HepG2 (cell line): ENCODE results near the gene RABIF. TPM values are rescaled to one million over a fixed set of nuclear protein-coding genes. Genes with fewer than 3 reads are reported as not detected.
A peak's percentile ranks its signal among the peaks of the same experiment; 100 is the strongest.

Source experiments
- ATF7-NPFF ChIP-seq: sonication (generic); formaldehyde crosslinking; IDR thresholded peaks from 2 replicates; pipeline ENCODE4 v1.8.1; 2023; ENCODE audit warnings: mild to moderate bottlenecking, low read depth, missing genetic modification reagents, moderate library complexity
- HOXA9 ChIP-seq: sonication (generic); formaldehyde crosslinking; IDR thresholded peaks from 2 replicates; pipeline ENCODE4 v1.8.1; 2022; ENCODE audit warnings: missing genetic modification reagents, mild to moderate bottlenecking, moderate library complexity, borderline replicate concordance
- NKX3-1 ChIP-seq: sonication (generic); formaldehyde crosslinking; IDR thresholded peaks from 2 replicates; pipeline ENCODE4 v1.5.0; 2020; ENCODE audit warnings: missing genetic modification reagents
- PHF21A ChIP-seq: sonication (generic); formaldehyde crosslinking; IDR thresholded peaks from 2 replicates; pipeline ENCODE4 v1.5.0; 2020; ENCODE audit warnings: mild to moderate bottlenecking, missing genetic modification reagents
- POLR2A ChIP-seq, 2 experiments: IDR thresholded peaks; 2 replicates each; pipeline ENCODE4 v1.6.1; 2011; ENCODE audit warnings: low read depth in 2 of 2, low read length in 2 of 2, mild to moderate bottlenecking in 1 of 2, moderate library complexity in 1 of 2; ENCODE audit not compliant: insufficient read depth in 1 of 2
- SALL1 ChIP-seq: sonication (generic); formaldehyde crosslinking; IDR thresholded peaks from 2 replicates; pipeline ENCODE4 v1.8.0; 2022; ENCODE audit warnings: mild to moderate bottlenecking, missing genetic modification reagents
- SALL2 ChIP-seq: sonication (generic); formaldehyde crosslinking; IDR thresholded peaks from 2 replicates; pipeline ENCODE4 v1.8.1; 2023; ENCODE audit warnings: mild to moderate bottlenecking, missing genetic modification reagents, inconsistent platforms
- SCMH1 ChIP-seq: sonication (generic); formaldehyde crosslinking; IDR thresholded peaks from 2 replicates; pipeline ENCODE4 v1.9.0; 2021; ENCODE audit warnings: missing genetic modification reagents, mild to moderate bottlenecking, borderline replicate concordance
- SP1 ChIP-seq, 2 experiments: fragments of 450-650 bp in 1 of 2; sonication (generic) in 1 of 2; formaldehyde crosslinking in 1 of 2; IDR thresholded peaks; 2 replicates each; pipeline versions ENCODE4 v1.4.0 to v1.6.1; 2016 to 2020; ENCODE audit warnings: missing genetic modification reagents in 1 of 2
- THRA ChIP-seq: sonication (generic); formaldehyde crosslinking; IDR thresholded peaks from 2 replicates; pipeline ENCODE4 v1.4.0; 2020; ENCODE audit warnings: missing genetic modification reagents, borderline replicate concordance
- TOPORS ChIP-seq: sonication (generic); formaldehyde crosslinking; IDR thresholded peaks from 2 replicates; pipeline ENCODE4 v1.8.0; 2023; ENCODE audit warnings: mild to moderate bottlenecking, missing genetic modification reagents
- U2AF2 ChIP-seq: fragments of 200-400 bp; formaldehyde crosslinking; IDR thresholded peaks from 2 replicates; pipeline ENCODE4 v1.6.1; 2017; ENCODE audit warnings: low read depth, mild to moderate bottlenecking, low read length
- ZFP62 ChIP-seq: sonication (generic); formaldehyde crosslinking; IDR thresholded peaks from 2 replicates; pipeline ENCODE4 v1.4.0; 2020; ENCODE audit warnings: missing genetic modification reagents
- ZNF230 ChIP-seq: sonication (generic); formaldehyde crosslinking; IDR thresholded peaks from 2 replicates; pipeline ENCODE4 v1.4.0; 2020; ENCODE audit warnings: mild to moderate bottlenecking, missing genetic modification reagents
- ZNF281 ChIP-seq: sonication (generic); formaldehyde crosslinking; IDR thresholded peaks from 2 replicates; pipeline ENCODE4 v1.4.0; 2020; ENCODE audit warnings: missing genetic modification reagents, borderline replicate concordance
- ZNF460 ChIP-seq: sonication (generic); formaldehyde crosslinking; IDR thresholded peaks from 2 replicates; pipeline ENCODE4 v1.5.1; 2020; ENCODE audit warnings: missing genetic modification reagents, mild to moderate bottlenecking, borderline replicate concordance
- ZNF563 ChIP-seq: sonication (generic); formaldehyde crosslinking; IDR thresholded peaks from 2 replicates; pipeline ENCODE4 v1.8.0; 2022; ENCODE audit warnings: mild to moderate bottlenecking, moderate library complexity, missing genetic modification reagents
- ZNF609 ChIP-seq: sonication (generic); formaldehyde crosslinking; IDR thresholded peaks from 2 replicates; pipeline ENCODE4 v1.4.0; 2020; ENCODE audit warnings: mild to moderate bottlenecking, missing genetic modification reagents, borderline replicate concordance
- polyA plus RNA-seq, 8 experiments: library from polyadenylated mRNA; depleted of rRNA in 3 of 8; stranded (reverse) in 7 of 8; unstranded in 1 of 8; fragments of >200 nt; fragmentation: Illumina TruSeq in 4 of 8; extraction: Trizol in 4 of 8; gene quantifications; 2 replicates each; pipeline versions ENCODE4 v1.2.1 to v1.2.3, GENCODE V29; 2011 to 2016; ENCODE audit warnings: low read depth in 4 of 8, missing spikeins in 1 of 8, mixed read lengths in 1 of 8; ENCODE audit not compliant: insufficient read depth in 1 of 8
- total RNA-seq, 5 experiments: library from RNA; depleted of rRNA; stranded (reverse); fragments of >200 nt; fragmentation: Illumina TruSeq; extraction: Trizol; gene quantifications; 2 replicates each; pipeline ENCODE4 v1.2.3, GENCODE V29; 2016; ENCODE audit warnings: low read depth in 1 of 5

RABIF gene
- total and polyA plus RNA-seq, 2 of the 13 experiments (the other 11 are each of a cell fraction or from before 2014, with no cell fraction given) = 7.6 to 8.3 TPM

GRCh38 chr1:202888531-202889360 lies at the start of gene RABIF (continued):
- no peak for TF ChIP-seq HOXA9 (CRISPR knock-in tag)
- TF ChIP-seq ZFP62 (CRISPR knock-in tag) = no peak
- peak; percentile 77; the same call in 1 of the 2 replicates for TF ChIP-seq ZNF563 (CRISPR knock-in tag)
- TF ChIP-seq SCMH1 = no peak
- TF ChIP-seq SALL2 = peak; percentile 84
- TF ChIP-seq ZNF230 (CRISPR knock-in tag) = peak; percentile 84; the same call in 1 of the 2 replicates
- no peak for TF ChIP-seq ZNF281
- TF ChIP-seq ZNF460 = no peak
- TF ChIP-seq PHF21A (CRISPR knock-in tag) = peak; percentile 70
- peak; percentile 95 to 96 for TF ChIP-seq POLR2A (IDR thresholded peaks at IDR 0.05; ENCODE audit: insufficient read depth in 1 of 2, low read depth in 2 of 2, low read length in 2 of 2)
- peak; percentile 64; the same call in 1 of the 2 replicates for TF ChIP-seq TOPORS (CRISPR knock-in tag)
- no peak for TF ChIP-seq SP1 (IDR thresholded peaks at IDR 0.05)
- TF ChIP-seq SP1 (CRISPR knock-in tag; IDR thresholded peaks at IDR 0.05) = no peak; the same call in 1 of the 2 replicates
- TF ChIP-seq THRA = no peak; the same call in 1 of the 2 replicates
- peak; percentile 84; the same call in 1 of the 2 replicates for TF ChIP-seq NKX3-1 (CRISPR knock-in tag)
- TF ChIP-seq ZNF609 = peak; percentile 49; the same call in 1 of the 2 replicates
- no peak for TF ChIP-seq U2AF2
- peak; percentile 88 for TF ChIP-seq ATF7-NPFF (CRISPR knock-in tag)
- peak; percentile 80 for TF ChIP-seq SALL1 (CRISPR knock-in tag)
